Breast epithelium (tissue), 3 donors: ENCODE data around the gene CXorf58.
"Not testable (repeated sequence)": the region's sequence is repeated elsewhere in the genome, so short reads cannot be mapped to it uniquely, and the experiment has no call there.

Experiments
- CTCF ChIP-seq, 3 donors: fragments of 450-650 bp; IDR thresholded peaks; one replicate each; pipeline ENCODE4 v1.5.1; 2016 to 2017; ENCODE audit warnings: antibody characterized with exemption in 3 of 3, mild to moderate bottlenecking in 3 of 3, moderate library complexity in 3 of 3
- POLR2AphosphoS5 ChIP-seq, 3 donors: sonication (generic); formaldehyde crosslinking; IDR thresholded peaks; one replicate each; pipeline ENCODE4 v1.6.1; 2017; ENCODE audit warnings: antibody characterized with exemption in 3 of 3

- TF ChIP-seq CTCF, POLR2AphosphoS5 (IDR thresholded peaks at IDR 0.05): not testable (repeated sequence)
These were observed 57.8 kb downstream of the CXorf58 start for GRCh38 chrX:23965630-23966029.
